Measurements from ENCODE around the gene AQP5.

The AQP5 gene

DNA sequence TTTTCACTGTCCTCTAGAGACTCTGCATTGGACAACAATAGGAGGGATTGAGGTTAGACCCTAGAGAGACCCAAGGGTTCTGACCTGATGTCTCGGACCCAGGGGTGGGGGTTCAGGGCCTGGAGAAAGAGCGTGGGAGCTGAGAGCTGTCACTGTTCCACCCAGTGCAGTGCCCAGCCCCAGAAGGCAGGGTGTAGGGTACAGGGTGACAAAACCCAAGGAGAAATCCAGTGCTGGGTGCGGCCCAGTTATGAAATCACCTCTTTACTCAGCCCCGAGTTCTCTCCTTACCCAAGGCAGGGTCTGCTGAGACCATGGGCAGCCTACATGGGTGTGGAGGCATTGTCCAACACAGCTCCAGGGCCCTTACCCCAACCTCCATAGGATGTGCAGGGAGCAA lies 8.5 kb upstream of the AQP5 start:
- no peak overlapping the region for H3K27ac ChIP-seq

DNA sequence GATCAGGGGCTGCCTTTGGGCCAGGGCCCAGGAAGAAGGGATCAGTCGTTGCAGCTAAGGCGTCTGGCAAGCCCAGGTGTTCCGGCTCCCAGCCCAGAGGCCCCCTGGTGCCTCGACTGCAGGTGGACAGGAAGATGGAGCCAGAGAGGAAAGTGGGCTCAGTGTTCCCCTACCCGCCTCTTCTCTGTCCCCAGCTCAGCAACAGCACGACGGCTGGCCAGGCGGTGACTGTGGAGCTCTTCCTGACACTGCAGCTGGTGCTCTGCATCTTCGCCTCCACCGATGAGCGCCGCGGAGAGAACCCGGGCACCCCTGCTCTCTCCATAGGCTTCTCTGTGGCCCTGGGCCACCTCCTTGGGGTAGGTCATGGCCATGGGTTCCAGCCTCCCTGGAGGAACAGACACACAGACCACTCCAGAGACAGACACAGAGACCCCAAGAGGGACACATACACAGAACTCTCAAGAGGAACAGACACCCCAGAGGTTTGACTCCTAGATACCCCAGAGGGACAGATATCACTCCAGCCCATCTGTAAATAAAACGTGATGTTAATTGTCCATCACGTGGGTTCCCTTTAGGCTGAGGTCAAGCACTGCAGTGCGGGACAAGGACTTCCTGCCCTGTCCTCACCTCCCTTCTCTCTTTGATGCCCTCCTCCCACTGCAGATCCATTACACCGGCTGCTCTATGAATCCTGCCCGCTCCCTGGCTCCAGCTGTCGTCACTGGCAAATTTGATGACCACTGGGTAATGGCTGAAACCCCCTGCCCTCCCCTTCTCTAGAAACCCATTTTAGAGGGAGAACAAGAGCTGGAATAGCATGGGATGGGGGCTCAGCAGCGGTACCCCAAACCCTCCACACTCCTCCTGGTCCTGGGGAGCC lies 7.5 kb upstream of the AQP5 start:
- no peak for TF ChIP-seq ZFX (IDR thresholded peaks at IDR 0.05)
- TF ChIP-seq, protein P1, sequence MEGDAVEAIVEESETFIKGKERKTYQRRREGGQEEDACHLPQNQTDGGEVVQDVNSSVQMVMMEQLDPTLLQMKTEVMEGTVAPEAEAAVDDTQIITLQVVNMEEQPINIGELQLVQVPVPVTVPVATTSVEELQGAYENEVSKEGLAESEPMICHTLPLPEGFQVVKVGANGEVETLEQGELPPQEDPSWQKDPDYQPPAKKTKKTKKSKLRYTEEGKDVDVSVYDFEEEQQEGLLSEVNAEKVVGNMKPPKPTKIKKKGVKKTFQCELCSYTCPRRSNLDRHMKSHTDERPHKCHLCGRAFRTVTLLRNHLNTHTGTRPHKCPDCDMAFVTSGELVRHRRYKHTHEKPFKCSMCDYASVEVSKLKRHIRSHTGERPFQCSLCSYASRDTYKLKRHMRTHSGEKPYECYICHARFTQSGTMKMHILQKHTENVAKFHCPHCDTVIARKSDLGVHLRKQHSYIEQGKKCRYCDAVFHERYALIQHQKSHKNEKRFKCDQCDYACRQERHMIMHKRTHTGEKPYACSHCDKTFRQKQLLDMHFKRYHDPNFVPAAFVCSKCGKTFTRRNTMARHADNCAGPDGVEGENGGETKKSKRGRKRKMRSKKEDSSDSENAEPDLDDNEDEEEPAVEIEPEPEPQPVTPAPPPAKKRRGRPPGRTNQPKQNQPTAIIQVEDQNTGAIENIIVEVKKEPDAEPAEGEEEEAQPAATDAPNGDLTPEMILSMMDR (conservative IDR thresholded peaks at IDR 0.05): no peak
- H3K27ac ChIP-seq: no peak overlapping the region

More for the DNA sequence above, 8.5 kb upstream of the AQP5 start:
- no peak for TF ChIP-seq ZFX (IDR thresholded peaks at IDR 0.05)
- TF ChIP-seq, protein P1 (conservative IDR thresholded peaks at IDR 0.05): no peak

DNA sequence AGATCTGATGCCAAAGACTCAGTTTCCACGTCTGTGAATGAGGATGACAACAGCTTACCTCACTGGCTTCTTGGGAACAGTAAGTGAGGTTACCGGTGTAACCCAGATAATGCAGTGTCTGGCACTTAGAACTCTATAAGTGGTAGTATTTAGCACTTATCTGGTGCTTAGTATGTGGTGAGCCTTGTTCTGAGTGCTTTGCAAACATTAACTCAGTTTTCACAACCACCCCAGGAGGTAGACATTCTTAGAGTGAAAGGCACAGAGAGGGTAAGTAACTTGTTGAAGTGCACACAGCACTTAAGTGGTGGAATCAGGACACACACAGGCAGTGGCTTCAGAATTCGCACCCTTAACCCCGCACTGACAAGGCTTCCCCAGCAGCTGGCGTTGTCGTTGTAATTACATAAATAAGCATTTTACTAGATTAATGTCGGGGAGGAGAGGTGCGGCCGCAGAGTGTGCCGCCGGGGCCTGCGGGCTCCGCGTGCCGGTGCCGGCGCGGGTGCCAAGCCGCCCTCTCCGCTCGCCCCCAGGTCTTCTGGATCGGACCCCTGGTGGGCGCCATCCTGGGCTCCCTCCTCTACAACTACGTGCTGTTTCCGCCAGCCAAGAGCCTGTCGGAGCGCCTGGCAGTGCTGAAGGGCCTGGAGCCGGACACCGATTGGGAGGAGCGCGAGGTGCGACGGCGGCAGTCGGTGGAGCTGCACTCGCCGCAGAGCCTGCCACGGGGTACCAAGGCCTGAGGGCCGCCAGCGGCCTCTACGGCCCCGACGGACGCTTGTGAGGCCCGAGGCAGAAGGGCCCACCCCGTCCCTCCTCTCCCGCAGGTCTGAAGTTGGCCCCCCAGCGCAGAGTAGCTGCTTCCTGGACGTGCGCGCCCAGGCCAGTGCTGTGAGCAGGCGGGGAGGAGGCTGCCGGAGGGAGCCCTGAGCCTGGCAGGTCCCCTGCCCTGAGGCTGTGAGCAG lies 6.5 kb upstream of the AQP5 start:
- no peak overlapping the region for H3K27ac ChIP-seq
- TF ChIP-seq, protein P1 (conservative IDR thresholded peaks at IDR 0.05): no peak

DNA sequence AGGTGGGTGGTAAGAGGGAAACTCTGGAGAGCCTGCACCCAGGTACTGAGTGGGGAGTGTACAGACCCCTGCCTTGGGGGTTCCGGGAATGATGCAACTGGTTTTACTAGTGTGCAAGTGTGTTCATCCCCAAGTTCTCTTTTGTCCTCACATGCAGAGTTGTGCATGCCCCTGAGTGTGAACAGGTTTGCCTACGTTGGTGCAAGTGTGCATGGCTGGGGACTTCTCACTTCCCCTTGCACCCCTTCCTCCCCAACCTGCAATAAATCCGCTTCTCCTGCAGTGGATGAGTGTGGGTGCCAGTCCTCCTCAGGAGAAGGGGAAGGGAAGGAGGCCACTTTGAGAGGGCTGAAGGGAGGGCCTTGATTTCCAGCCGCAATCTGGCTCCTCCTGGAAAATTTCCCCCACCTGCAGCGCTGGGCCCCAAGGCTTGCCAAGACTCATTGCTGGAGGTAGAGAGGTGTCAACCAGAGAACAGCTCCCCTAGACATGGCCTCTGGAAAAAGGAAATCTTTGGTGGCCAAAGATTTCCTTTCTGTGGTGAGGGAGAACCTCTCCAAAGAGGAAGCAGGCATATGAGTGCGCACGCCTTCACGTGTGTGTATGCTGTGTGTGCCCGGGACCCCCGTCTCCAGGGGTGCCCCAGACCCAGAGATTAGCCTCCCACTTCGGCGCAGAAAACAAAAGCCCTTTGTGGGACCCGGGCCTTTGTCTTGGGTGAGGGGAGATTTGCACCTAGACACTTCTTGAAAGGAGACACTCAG lies 5.6 kb upstream of the AQP5 start:
- no peak overlapping the region for H3K27ac ChIP-seq
- TF ChIP-seq, protein P1 (conservative IDR thresholded peaks at IDR 0.05): no peak
- TF ChIP-seq ZFX (IDR thresholded peaks at IDR 0.05): no peak

DNA sequence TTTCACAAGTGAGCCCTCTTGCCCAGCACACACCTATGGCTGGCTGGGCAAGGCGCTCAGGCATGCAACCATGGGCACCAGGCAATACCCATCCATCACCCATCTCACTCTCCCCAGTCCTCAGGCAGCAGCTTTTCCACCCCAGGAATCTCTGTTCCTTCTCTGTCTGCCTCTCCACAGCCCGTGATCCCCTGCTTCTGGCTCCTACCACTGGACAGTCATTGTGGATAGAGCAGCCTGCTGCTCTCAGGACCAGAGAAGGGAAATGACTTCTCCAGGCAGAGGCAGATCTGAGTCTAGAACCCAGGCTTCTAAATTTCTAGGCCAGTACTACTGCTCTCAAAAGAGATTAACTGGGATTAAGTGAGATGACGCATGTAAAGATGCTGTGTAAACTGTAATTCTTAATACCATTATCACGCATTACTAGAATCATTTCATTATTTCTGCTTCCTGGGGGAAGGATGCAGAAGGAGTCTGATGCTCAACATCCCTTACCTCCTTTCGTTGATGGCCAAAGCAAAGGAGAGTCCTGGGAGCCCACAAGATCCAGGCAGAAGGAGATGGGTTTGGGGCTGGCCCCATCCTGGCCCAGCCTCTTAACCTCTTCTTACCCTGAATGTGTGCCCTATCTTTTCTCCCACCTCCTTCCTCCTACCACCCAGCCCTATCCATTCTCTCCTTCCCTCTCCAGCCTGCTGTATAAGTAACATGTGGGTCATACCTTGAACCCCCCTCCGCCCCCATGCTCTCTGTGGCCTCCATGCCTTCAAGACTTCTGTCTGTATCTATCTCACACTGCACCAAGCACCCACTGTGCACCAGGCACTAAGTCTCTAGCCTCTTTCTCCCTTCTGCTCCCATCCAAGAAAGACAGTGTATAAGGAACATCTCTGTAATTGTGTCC lies 4.8 kb upstream of the AQP5 start:
- H3K27ac ChIP-seq: no peak overlapping the region
- TF ChIP-seq ZFX (IDR thresholded peaks at IDR 0.05): no peak
- TF ChIP-seq, protein P1 (conservative IDR thresholded peaks at IDR 0.05): no peak

DNA sequence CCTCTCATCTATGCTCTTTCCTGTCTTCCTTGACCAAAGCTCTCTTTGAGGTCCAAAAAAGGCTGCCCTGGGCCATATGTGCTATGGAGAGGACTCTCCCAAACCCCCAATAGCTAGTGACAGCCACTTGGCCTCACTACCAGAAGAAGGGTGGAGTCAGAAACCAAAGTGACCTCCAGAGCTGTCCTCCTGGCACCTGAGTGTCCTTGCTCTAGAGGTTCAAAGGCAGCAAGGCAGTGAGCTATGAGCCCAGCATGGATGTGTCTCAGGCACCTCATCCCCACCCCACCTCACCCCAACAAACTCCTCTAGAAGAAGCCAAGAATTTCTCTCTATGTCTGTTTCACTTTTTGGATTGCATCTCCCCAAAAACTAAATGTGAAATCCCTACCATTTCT lies 4.1 kb upstream of the AQP5 start:
- no peak overlapping the region for H3K27ac ChIP-seq
- TF ChIP-seq ZFX (IDR thresholded peaks at IDR 0.05): no peak
- TF ChIP-seq, protein P1 (conservative IDR thresholded peaks at IDR 0.05): no peak

Data from C4-2B (cell line).